Skeletal muscle cell (primary cell): ENCODE data around the gene WNT9A.

Experiments used
- DNase-seq: peaks from one replicate; pipeline ENCODE4 v3.0.0-alpha.2; 2010; ENCODE audit warnings: low read depth
- H3K4me3 ChIP-seq: 2 replicates; pipeline ENCODE4 v1.5.1; 2011; ENCODE audit warnings: low read depth, mild to moderate bottlenecking, control low read depth, low read length, moderate library complexity

The WNT9A gene

DNA sequence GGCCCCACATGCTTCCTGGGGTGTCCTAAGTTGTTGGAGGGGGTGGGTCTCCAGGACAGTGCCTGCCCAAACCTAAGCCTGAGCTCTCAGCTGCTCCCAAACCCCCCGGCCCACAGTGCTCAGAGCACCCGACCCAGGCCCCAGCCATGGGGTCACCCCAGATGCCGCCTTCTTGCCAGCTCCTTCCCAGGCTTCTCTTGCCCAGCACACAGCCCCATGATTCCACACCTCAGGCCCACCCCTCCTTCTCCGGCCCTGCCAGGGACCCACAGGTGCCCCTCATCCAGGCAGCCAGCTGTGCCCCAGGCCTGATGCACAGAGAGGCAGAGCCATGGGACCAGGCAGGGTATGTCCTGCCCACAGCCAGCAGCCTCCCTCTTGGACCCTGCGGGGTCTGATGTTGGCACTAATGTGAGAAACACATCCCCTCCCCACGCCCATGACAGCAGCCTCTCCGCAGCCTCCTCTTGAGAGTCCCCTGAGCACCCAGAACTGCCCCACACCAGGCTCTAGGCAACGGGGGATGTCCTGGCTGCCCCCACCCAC is 4.9 kb downstream of the WNT9A start:
- no peak overlapping the region for H3K4me3 ChIP-seq
- DNase-seq: no peak

DNA sequence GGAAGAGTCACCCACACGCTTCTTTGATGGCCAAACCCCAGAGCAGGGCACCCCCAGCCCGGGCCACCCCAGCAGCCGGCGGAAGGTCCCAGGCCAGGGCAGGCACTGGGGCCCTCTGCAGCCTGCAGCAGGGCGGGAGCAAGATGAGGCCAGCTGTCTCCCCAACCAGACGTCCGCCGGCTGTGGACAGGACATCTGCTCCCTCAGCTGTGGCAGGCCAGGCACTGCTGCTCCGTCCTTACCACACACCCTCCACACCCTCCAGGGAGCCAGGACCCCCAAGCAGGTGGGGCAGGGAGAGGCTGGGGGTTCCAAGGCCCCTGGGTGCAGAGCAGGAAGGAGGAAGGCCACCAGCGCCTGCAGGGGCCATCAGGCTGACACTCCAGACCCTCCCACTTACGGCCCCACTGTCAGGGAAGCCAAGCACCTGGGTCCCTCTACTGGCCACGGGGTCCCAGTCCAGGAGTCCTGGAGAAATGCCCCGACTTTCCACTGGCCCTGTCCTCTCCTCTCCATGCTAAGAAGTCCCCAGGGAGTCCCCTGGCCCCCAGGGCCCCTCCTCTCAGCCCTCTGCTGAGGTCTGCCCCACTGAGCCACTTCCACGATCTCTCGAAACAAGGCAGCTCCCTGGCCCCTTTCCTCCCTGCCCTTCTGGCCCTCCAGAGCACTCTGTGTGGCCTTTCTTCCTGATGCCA is 5.6 kb downstream of the WNT9A start:
- peak; percentile 22 for DNase-seq
- no peak overlapping the region for H3K4me3 ChIP-seq

DNA sequence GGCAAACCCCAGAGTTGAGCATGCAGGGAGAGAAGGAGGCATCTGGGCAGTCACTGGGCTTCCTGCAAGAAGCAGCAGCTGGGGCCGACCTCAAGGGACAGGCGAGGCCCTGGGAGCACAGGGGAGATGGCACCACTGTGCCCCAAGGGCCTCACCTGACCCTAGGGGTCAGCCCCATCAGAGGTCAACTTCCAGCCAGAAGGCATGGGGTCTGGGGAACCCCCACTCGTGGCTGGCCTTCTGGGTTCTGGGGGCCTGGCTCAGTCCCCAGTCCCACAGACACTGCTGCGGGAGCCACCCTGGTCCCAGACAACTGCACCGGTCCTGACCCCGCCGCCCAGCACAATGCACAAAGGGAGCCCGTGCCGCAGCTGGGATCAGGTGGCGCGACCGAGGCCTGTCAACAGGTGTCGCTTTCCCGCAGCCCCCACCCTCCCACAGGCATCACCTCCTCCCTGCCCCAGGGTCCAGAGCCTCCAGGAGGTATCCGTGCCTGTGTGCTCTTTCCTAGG is 6.2 kb downstream of the WNT9A start:
- DNase-seq: no peak
- no peak overlapping the region for H3K4me3 ChIP-seq

DNA sequence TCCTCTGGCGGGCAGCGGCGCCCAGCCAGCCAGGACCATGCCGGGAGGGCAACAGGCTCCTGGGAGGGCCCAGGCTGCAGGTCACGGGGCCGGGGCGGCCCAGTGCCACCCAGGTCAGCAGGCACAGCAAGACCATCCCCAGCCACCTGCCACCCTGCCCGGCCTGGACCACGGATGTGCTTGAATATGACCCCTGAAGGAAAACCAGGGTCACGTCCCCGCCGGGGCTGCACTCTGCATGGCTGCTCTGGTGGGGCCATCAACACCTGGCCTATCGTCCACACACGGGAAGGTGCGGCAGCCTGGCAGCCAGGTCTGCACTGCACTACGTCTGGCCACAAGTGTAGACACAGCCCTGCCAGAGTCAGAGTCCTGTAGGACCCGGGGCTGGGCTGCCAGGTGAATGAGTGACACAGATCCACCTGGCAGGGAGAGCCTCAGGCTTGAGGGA is 6.9 kb downstream of the WNT9A start:
- DNase-seq: no peak
- no peak overlapping the region for H3K4me3 ChIP-seq

DNA sequence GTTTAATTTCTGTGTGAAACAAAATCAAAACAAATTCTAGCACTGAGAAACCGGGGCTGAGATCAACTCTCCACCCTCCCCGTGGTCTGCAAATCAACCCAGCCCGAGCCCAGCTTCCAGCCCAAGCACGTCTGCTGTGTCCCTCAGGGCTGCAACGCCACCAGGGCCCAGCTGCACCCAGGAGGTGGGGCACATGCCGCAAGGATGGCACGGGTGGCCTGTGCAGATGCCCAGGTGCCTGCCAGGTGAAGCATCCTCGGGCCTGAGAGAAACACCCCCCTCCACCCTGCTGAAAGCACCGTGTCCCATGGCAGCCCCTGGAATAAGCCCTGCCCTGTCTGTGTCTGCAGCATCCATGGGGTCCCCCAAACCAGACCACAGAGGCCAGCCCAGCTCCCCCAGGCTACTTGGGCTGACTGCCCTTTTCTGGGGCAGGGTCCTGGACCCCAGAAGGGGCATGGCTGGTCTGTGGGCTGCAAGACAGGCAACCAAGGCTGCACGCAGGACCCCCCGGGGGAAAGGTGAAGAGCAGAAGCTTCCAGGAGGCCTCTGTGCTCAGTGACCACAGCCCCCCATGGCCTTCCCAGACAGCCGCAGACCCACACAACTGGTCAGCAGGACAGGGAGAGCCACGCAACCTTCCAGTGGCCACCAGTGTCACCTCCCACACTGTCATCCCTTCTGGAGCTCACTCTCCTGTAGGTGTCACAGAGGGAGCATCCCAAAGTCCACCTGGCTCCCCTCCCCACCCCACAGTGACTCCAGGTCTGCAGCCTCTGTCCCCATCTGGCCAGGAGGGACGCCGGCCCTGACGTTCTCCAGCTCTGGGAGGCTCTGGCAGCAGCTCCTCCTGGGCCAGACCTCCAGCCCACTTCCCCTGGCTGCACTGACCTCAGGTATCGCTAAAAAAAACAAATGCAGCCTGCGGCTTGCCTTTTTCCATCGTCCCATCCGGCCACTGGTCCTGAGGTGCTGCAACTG is 7.7 kb downstream of the WNT9A start:
- no peak for DNase-seq
- H3K4me3 ChIP-seq: no peak overlapping the region

DNA sequence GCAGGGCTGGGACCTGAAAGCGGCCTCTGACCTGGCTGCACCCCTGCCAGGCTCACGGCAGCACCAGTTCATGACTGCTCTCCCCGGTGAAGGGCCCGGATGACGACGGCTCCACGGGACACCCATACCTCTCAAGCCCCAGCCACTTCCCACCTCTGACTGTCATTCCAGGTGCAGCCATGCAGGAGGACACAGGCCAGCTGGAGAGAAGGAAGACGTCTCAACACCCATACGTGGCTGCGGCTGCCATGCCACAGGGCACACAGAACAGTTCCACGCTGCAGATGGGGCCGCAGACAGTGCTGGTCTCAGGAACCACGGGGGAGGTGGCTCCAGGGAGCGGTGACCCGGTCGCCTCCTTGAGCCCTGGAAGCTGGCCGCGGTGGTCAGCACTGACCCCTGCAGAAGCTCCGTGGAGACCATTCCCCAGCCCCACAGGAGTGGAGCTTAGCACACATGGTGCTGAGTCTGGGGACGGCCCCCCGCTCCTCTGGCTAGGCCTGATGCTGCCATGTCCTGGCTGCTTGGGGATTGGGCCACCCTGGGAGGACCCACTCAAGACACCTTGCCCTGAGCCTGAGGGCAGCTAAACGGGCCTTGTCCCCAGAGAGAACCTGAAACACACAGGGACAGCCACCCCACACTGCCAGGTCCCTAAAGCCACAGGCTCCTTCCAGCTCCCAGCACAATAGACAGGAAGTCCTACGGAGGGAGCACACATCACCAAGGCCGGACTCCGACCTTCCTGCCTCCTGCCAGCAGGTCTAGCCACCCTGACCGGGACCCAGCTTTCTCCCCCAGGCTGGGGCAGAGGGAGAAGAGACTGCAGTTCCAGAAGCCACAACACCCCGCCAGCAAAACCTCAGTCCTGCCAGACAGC is 8.6 kb downstream of the WNT9A start:
- no peak overlapping the region for H3K4me3 ChIP-seq
- DNase-seq: no peak

- H3K4me3 ChIP-seq: no peak overlapping the region
- no peak for DNase-seq
These were observed 9.5 kb downstream of the WNT9A start for GRCh38 chr1:227938276-227938675.

DNA sequence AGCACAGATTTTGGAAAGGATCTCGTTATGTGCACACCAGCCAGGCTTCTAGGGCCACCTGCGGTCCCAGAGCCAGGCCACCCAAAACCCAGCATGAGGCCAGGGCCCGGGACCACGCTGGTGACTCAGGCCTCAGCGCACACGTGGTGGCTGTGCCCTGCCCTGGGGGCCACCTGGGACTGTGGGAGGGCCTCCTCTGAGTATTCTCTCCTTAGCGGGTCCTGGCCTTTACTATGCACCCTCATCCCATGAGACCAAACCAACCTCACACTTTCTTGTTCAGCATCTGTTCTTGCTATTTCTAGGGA is 9.9 kb downstream of the WNT9A start:
- no peak for DNase-seq
- H3K4me3 ChIP-seq: no peak overlapping the region

- no peak overlapping the region for H3K4me3 ChIP-seq
- no peak for DNase-seq
These were observed 10.5 kb downstream of the WNT9A start for GRCh38 chr1:227937031-227937837.

DNA sequence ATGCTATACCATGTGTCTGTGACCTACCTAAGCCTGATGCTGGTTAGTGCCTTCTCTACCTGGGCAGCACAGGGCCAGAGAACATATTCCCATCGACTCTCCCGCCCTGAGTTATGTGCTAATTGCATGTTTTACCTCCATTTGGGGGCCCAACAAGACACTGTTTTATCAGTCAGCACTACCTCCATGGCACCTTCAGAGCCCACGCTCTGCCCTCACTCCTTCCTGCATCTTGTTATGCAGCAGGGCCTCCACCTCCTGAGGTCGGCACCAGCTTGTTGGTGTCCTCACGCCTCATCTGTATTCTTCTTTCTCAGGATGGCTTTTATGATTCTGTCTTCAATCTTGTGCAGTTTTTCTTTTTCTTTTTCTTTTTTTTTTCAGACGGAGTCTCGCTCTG is 11.9 kb downstream of the WNT9A start:
- H3K4me3 ChIP-seq: no peak overlapping the region
- DNase-seq: no peak

- DNase-seq: peak; percentile 9
- no peak overlapping the region for H3K4me3 ChIP-seq
These were observed 13.0 kb downstream of the WNT9A start for GRCh38 chr1:227934476-227935313.

DNA sequence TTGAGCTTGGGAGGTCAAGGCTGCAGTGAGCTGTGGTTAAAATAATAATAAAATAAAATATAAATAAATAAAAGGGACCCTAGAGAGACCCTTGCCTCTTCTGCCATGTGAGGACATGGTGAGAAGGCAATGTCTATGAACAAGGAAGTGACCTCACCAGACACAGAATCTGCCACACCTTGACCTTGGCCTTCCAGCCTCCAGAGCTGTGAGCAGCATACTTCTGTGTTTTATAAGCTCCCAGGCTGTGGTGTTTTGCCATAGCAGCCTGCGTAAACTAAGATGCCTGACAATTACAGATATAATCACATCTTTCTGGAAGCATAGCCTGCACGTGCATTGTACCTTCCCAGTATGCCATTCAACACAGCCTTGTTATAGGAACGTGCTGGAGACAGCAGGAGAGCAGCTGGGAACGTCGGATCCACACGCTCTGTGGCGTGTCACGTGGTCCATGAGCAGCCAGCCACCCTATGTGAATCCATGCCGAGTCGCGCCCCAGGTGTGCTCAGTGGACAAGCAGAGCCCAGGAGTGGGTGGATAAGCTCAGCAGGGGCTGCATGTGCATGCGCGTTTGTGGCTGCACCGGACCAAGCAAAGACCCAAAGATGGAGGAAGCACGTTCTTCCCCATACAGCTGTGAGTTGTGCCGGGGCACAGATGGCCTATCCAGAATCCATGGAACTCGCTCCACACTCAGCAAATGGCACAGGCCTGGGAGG is 17.8 kb downstream of the WNT9A start:
- DNase-seq: no peak
- H3K4me3 ChIP-seq: no peak overlapping the region

GRCh38 chr1:227928811-227929375 is 18.8 kb downstream of the WNT9A start:
- H3K4me3 ChIP-seq: no peak overlapping the region
- no peak for DNase-seq

GRCh38 chr1:227927971-227928741 is 19.6 kb downstream of the WNT9A start:
- H3K4me3 ChIP-seq: no peak overlapping the region
- DNase-seq: no peak

GRCh38 chr1:227926896-227927885 is 20.5 kb downstream of the WNT9A start:
- no peak overlapping the region for H3K4me3 ChIP-seq
- DNase-seq: no peak
